Pancreas (tissue), 10 donors: Measurements from ENCODE around the gene GCNT2. TPM values are rescaled to one million over a fixed set of nuclear protein-coding genes. Genes with fewer than 3 reads are reported as not detected.
A peak's percentile ranks its signal among the peaks of the same experiment; 100 is the strongest.
"Not testable (repeated sequence)": the region's sequence is repeated elsewhere in the genome, so short reads cannot be mapped to it uniquely, and the experiment has no call there.

Experiments
- ATAC-seq, 4 donors: fragments of 200-7000 bp; cut with Tn5 transposase; one replicate each; pipeline versions ENCODE4 v1.8.0 to v1.9.1; 2020; ENCODE audit warnings: mild to moderate bottlenecking in 4 of 4, moderate library complexity in 4 of 4
- DNase-seq, 6 donors: peaks; one replicate each; pipeline ENCODE4 v3.0.0-alpha.2; 2020
- FAIRE-seq: peaks from 2 replicates; lab custom pipeline; 2012; peaks lifted over from hg19 to GRCh38; lab: Jason Lieb, UNC
- H3K27ac ChIP-seq, 4 donors: fragments of 200-600 bp; sonication (generic); 1 replicate in 3 of 4; 2 replicates in 1 of 4; pipeline versions ENCODE4 v1.5.0 to v1.8.0; 2020
- H3K27me3 ChIP-seq, 4 donors: fragments of 200-600 bp; one replicate each; pipeline ENCODE4 v1.8.0; 2021
- H3K36me3 ChIP-seq, 3 donors: fragments of 200-600 bp; sonication (generic) in 1 of 3; one replicate each; pipeline versions ENCODE4 v1.5.0 to v1.8.0; 2020 to 2021
- H3K4me1 ChIP-seq, 3 donors: fragments of 200-600 bp; one replicate each; pipeline ENCODE4 v1.8.0; 2021
- H3K4me3 ChIP-seq, 4 donors: fragments of 200-600 bp; sonication (generic) in 2 of 4; one replicate each; pipeline versions ENCODE4 v1.5.0 to v1.8.0; 2020 to 2021
- H3K9me3 ChIP-seq, 4 donors: fragments of 200-600 bp; one replicate each; pipeline ENCODE4 v1.8.0; 2021
- WGBS, 2 donors: extraction: QIAGEN DNeasy Blood & Tissue Kit; methylation state at CpG; one replicate each; pipeline ENCODE4 v1.1.7; 2013; 5-methylcytosine and 5-hydroxymethylcytosine counted together
- intact Hi-C, 3 donors: fragments of 100-400 bp; cut with DNase I; formaldehyde crosslinking; loops; one replicate each; pipeline versions ENCODE4 v1.11.1 to v1.14.2; 2022
- polyA plus RNA-seq, 2 donors: library from polyadenylated mRNA; stranded (reverse); fragments of 200-250 nt; gene quantifications; one replicate each; pipeline ENCODE4 v1.2.3, GENCODE V29; 2013
- total RNA-seq, 6 donors: library from RNA; stranded (reverse); fragmentation: NEBNext Ultra II Directional in 4 of 6; extraction: Animal tissue kit (Norgen Biotek cat#: 25700) in 4 of 6; gene quantifications; one replicate each; pipeline versions ENCODE4 v1.2.1 to v1.2.4, GENCODE V29; 2021 to 2023
- TF ChIP-seq, protein P1 (sequence below), 4 donors: fragments of 200-600 bp; sonication (generic) in 3 of 4; IDR thresholded peaks; one replicate each; pipeline versions ENCODE4 v1.5.0 to v1.8.0; 2021; ENCODE audit warnings: antibody characterized with exemption in 4 of 4
- donor health status: healthy with polysubstance abuse.
- donor health status: DM: no; HTN: no; CAD: no; lungs with moderate emphysema.
- donor health status: DM: no; HTN: no; CAD: no.
- donor health status: control.
- donor health status: control.
- donor health status: Bipolar disorder and iron deficiency.
- donor health status: DM: yes; HTN: yes; CAD: no.
- donor health status: DM: no; HTN: no; CAD: no.
- donor health status: DM: no; HTN: no; CAD: no.
- donor health status: DM: yes; HTN: yes; CAD: no.

GCNT2 gene
- total and polyA plus RNA-seq, 8 donors, result 0.91 to 8.3 (median 2.2) TPM

DNA sequence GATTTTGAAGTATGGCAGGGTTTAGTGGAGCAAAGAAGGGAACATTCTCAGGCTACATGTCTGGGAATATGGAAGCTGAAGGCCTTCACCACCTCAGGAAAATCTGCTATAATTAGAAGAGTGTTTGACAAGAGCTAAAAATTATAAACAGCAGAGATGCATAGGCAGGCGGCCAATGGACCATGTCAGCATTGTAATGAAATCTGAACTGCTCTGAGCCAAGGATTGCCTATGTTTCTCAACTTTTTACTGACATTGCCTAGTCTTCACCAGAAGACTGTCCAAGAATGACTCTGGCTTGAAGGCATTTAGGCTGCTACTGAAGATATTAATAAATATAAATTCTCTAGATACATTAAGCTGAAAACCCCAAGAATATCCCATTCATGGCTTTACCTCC, 89.1 kb downstream of the GCNT2 start:
- Histone ChIP-seq H3K27ac (no peak overlapping the region), H3K4me3 (no peak overlapping the region), H3K9me3 (no peaks in the 10 kb centered on the region), H3K4me1 (peaks cover 0 to 11% (median 4%) of the 10 kb centered on the region in 3 donors), H3K36me3 (no peaks in the 10 kb centered on the region), H3K27me3 (peaks cover 0 to 6% (median 2%) of the 10 kb centered on the region in 4 donors)
- TF ChIP-seq, protein P1, sequence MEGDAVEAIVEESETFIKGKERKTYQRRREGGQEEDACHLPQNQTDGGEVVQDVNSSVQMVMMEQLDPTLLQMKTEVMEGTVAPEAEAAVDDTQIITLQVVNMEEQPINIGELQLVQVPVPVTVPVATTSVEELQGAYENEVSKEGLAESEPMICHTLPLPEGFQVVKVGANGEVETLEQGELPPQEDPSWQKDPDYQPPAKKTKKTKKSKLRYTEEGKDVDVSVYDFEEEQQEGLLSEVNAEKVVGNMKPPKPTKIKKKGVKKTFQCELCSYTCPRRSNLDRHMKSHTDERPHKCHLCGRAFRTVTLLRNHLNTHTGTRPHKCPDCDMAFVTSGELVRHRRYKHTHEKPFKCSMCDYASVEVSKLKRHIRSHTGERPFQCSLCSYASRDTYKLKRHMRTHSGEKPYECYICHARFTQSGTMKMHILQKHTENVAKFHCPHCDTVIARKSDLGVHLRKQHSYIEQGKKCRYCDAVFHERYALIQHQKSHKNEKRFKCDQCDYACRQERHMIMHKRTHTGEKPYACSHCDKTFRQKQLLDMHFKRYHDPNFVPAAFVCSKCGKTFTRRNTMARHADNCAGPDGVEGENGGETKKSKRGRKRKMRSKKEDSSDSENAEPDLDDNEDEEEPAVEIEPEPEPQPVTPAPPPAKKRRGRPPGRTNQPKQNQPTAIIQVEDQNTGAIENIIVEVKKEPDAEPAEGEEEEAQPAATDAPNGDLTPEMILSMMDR (IDR thresholded peaks at IDR 0.05), result no peak
- intact Hi-C loops, result no loop called here
- WGBS, 2 donors, result 88 to 89% methylated on average over 1 of the region's 1 CpG
- ATAC-seq (peak in 1 of 4 donors; percentile 30), DNase-seq (no peak), FAIRE-seq (no peak)

DNA sequence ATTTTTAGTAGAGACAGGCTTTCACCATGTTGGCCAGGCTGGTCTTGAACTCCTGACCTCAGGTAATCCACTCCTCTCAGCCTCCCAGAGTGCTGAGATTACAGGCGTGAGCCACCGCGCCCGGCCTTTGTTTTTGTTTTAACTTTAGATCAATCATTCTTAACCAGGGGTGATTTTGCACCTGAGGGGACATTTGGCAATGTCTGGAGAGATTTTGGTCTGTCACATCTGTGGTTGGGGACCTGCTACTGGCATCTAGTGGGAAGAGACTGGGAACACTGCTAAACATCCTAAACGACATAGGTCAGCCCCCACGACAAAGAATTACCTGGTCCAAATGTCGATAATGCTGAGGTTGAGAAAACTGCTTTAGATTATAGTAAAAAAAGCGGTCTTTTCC, 91.0 kb downstream of the GCNT2 start:
- no peak overlapping the region for H3K4me3 ChIP-seq
- TF ChIP-seq, protein P1 (IDR thresholded peaks at IDR 0.05), result no peak
- no peak for ATAC-seq
- 85 to 87% methylated on average over 8 of the region's 8 CpGs for WGBS, 2 donors
- no peaks in the 10 kb centered on the region for H3K36me3 ChIP-seq
- H3K9me3 ChIP-seq, result no peaks in the 10 kb centered on the region
- H3K27ac ChIP-seq, result no peak overlapping the region
- H3K27me3 ChIP-seq, result peaks cover 0 to 4% (median 0%) of the 10 kb centered on the region in 4 donors
- DNase-seq, result no peak
- intact Hi-C loops, result no loop called here
- peaks cover 0 to 11% (median 4%) of the 10 kb centered on the region in 3 donors for H3K4me1 ChIP-seq
- no peak for FAIRE-seq

DNA sequence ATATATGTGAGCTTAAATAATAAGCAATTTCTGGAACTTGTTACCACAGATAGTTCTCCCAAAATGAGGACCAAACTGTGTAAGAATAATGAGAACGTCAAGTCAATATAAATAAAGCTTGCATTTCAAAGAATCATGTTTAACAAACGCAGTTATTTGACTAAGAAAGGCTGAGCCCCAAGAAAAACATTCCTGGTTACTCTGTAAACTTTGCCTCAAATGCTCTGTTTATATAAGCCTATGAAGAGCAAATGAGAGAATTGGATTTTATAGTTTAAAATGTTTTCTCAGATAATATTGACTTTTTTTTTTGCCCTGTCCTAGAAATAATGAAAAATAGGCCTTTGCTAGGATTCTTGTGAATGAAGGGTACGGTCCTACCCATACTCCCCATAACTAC, 91.9 kb downstream of the GCNT2 start:
- TF ChIP-seq, protein P1 (IDR thresholded peaks at IDR 0.05), result no peak
- no peak overlapping the region for H3K4me3 ChIP-seq
- H3K27ac ChIP-seq, result no peak overlapping the region
- H3K36me3 ChIP-seq, result no peaks in the 10 kb centered on the region
- WGBS, 2 donors, result 17 to 18% methylated on average over 3 of the region's 3 CpGs
- no peaks in the 10 kb centered on the region for H3K9me3 ChIP-seq
- ATAC-seq (peak in 3 of 4 donors; percentile 52 to 73 (median 60)), DNase-seq (no peak), FAIRE-seq (peak; percentile 75)
- H3K27me3 ChIP-seq, result peaks cover 0 to 4% (median 0%) of the 10 kb centered on the region in 4 donors
- H3K4me1 ChIP-seq, result peaks cover 0 to 11% (median 4%) of the 10 kb centered on the region in 3 donors
- intact Hi-C loops, result no loop called here

DNA sequence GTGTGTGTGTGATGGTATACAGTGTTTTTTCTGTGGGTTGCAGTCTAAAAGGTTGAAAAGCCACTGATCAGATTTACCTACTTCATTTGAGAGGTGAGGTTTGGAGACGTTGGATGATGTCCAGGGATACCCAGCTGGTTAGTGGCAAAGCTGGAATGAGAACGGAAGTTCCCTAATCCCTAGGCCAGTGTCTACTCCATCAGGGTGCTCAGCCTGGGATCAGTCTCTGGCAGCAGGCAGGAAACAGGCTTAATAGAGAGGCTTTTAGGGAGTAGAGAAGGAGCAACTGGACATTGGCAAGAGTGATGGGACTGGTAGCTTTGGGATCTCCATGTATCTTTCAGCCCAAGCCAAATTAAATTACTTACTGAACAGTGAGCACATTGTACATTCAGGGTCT, 92.6 kb downstream of the GCNT2 start:
- DNase-seq (no peak), ATAC-seq (no peak)

DNA sequence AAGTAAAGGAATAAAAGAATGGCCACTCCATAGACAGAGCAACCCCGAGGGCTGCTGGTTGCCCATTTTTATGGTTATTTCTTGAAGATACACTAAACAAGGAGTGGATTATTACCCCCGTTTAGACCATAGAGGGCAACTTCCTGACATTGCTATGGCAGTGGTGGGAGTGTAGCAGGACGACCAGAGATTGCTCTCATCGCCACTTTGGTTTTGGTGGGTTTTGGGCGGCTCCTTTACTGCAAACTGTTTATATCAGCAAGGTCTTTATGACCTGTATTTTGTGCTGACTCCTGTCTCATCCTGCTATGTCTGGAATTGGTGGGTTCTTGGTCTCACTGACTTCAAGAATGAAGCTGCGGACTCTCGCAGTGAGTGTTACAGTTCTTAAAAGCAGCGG, 94.5 kb downstream of the GCNT2 start:
- H3K27ac ChIP-seq, result no peak overlapping the region
- H3K4me3 ChIP-seq, result no peak overlapping the region
- no peaks in the 10 kb centered on the region for H3K36me3 ChIP-seq
- FAIRE-seq (no peak), DNase-seq (no peak), ATAC-seq (no peak)
- TF ChIP-seq, protein P1 (IDR thresholded peaks at IDR 0.05), result no peak
- H3K4me1 ChIP-seq, result peaks cover 0 to 11% (median 4%) of the 10 kb centered on the region in 3 donors
- H3K9me3 ChIP-seq, result no peaks in the 10 kb centered on the region
- 93 to 98% methylated on average over 8 of the region's 8 CpGs for WGBS, 2 donors
- intact Hi-C loops, result no loop called here
- H3K27me3 ChIP-seq, result peaks cover 0 to 4% (median 0%) of the 10 kb centered on the region in 4 donors

More for the DNA sequence above, 92.6 kb downstream of the GCNT2 start:
- TF ChIP-seq, protein P1 (IDR thresholded peaks at IDR 0.05), result no peak
- Histone ChIP-seq H3K9me3 (no peaks in the 10 kb centered on the region), H3K36me3 (no peaks in the 10 kb centered on the region), H3K27ac (no peak overlapping the region), H3K27me3 (peaks cover 0 to 4% (median 0%) of the 10 kb centered on the region in 4 donors), H3K4me3 (no peak overlapping the region), H3K4me1 (peaks cover 0 to 11% (median 4%) of the 10 kb centered on the region in 3 donors)
- no peak for FAIRE-seq
- intact Hi-C loops, result no loop called here
- 39 to 41% methylated on average over 2 of the region's 2 CpGs for WGBS, 2 donors

DNA sequence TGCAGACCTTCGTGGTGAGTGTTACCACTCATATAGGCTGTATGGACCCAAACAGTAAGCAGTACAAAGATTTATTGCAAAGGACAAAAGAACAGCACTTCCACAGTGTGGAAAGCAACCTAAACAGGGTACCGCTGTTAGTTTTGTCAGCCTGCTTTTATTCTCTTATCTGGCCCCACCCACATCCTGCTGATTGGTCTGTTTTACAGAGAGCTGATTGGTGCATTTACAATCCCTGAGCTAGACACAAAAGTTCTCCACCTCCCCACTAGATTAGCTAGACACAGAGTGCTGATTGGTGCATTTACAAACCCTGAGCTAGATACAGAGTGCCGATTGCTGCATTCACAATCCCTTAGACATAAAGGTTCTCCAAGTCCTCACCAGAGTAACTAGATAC, 95.1 kb downstream of the GCNT2 start:
- 90 to 97% methylated on average over 3 of the region's 3 CpGs for WGBS, 2 donors
- H3K27me3 ChIP-seq, FAIRE-seq, H3K9me3 ChIP-seq, H3K36me3 ChIP-seq, ATAC-seq, H3K4me3 ChIP-seq, H3K27ac ChIP-seq, DNase-seq, intact Hi-C loops: not testable (repeated sequence)
- peaks cover 0 to 11% (median 4%) of the 10 kb centered on the region in 3 donors for H3K4me1 ChIP-seq
